Retina (tissue), 1 donor: ENCODE data around the gene PRKCE.
"Not testable (repeated sequence)": the region's sequence is repeated elsewhere in the genome, so short reads cannot be mapped to it uniquely, and the experiment has no call there.

Experiments used
- DNase-seq: peaks from one replicate; pipeline ENCODE4 v3.0.0-alpha.2; 2016

Gene PRKCE

DNA sequence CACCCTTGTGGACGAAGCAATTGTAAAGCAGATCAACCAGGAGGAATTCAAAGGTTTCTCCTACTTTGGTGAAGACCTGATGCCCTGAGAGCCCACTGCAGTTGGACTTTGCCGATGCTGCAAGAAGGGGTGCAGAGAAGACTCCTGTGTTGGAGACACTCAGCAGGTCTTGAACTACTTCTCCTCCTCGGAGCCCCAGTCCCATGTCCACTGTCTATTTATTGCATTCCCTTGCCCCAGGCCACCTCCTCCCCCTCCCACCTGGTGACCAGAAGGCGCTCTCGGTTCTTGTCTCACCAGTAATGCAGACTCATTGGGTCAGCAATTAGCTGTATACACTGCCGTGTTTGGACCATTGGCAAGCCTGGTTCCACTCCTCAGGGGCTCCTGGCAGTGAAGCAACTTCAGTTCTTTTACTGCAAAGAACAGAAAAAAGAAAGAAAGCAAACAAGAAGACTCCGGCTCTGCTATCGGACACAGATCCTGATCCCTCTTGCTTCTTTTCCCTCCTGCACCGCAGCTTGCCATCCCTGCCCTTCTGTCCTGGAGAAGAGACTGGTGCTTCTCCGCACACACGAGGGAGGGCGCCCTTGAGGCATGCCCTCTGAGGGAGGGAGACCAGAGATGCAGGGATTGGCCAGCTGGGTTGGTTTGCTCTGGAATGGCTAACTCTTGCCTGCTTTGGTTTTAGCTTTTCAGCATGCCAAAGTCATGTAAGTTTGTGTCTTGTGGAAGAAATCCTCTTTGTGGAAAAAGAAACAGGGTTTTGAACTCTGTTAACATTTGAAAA, 533.5 kb downstream of the PRKCE start:
- DNase-seq = no peak

- DNase-seq = no peak
These were observed 535.7 kb downstream of the PRKCE start for GRCh38 chr2:46187112-46187618.

DNA sequence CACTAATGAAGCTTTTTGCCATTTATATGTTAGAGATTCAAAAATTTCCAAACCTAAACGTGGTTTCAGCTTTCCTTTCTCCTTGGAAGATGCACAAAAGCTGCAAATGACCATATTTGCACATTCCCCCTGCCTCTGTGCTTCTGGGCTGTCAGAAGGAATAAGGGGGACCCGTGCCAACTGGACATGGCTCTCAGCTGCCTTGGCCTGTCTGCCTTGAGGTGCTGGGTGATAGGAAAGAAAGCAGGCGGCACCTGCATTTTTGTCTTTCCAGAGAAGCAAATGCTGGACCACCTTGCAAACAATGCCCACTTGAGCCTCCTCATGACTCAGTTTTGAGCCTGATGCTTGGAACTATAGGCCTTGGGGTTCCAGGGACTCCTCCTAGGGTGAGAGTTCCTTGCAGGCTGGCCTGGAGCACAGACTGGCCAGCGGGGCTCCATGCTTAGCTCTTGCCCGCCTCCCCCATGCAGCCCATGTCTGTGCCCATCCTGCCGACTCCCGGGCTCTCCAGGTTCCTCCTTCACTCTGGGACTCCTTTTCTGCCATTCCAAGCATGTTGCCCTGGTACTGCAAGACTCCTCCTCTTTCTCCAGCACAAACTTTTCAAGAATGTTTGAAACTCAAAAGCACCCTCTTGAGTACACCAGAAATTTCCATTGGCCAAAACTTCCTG, 536.7 kb downstream of the PRKCE start:
- DNase-seq = no peak

DNA sequence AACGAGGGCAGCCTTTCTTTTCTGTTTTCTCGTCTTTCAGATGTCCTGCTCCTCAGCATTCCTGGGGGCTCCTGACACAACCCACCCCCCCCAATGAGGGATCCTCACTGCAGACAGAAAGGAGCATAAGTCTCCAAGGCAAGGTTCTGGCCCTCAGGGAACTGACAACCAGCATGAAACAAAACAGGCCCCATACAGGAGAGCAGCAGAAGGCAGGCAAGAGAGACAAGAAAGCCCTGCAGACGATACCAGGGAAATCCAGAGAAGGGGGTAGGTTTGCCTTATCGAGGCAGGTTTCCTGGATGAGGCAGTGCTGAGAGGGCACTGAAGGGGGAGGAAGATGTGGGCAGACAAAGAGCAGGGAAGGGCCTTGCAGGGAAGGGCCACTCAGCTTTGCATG, 541.9 kb downstream of the PRKCE start:
- no peak for DNase-seq

DNA sequence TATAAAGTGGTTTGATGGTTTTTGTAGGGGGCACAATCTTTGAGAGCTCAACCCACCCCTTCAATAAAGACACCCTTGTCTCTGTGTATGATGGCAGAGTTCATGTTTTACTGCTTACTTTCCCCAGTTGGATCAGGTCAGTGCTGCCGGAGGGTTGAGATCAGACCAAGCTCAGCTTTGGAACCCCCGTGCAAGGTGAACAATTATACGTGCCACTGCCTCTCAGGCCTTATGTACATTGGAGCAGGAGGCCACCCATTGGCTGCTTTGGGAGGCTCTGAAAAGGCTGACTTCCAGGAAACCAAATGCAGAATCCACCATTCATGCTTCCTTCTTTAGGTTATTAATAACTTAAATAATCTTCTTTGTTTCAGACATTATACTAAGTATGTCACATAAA, 542.4 kb downstream of the PRKCE start:
- DNase-seq = no peak

DNA sequence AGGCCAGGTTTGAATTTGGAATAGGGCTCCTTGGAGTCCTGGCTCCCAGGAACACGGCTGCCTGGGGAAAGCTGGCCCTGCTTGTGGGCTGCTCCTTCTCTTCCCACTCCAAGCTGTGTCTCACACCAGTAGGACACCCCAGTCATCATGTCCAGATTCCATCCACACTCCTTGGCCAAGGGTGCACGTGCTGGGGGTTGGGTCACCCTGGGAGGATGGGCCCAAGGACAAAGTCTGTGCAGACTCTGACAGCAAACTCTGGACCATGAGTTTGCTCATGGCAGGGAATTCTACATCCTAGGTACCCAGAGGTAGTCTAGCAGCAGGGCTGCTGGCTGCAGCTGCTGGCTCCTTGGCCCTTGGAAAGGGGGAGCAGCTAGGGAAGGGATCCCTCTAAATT, 543.4 kb downstream of the PRKCE start:
- no peak for DNase-seq

GRCh38 chr2:46195819-46196218, 544.3 kb downstream of the PRKCE start:
- DNase-seq = no peak

GRCh38 chr2:46196871-46197462, 545.5 kb downstream of the PRKCE start:
- no peak for DNase-seq

DNA sequence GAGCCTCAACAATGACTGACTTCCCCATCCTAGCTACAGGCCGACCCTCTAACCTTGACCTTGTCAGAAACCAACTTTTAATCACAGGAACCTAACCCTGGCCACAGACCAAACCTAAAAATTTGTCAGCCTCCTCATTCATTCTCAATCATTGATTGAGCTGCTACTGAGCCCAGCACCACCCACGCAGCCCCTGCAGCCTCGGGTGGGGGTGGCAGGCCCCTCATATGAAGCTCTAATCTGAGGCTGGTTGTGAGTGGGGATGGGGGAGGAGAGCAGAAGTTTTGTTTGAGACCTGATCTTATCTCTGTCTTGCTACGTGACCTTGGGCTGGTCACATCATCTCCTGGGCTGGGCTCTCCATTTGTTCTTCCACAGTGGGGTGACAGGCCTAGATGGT, 546.2 kb downstream of the PRKCE start:
- no peak for DNase-seq

GRCh38 chr2:46198164-46198883, 546.8 kb downstream of the PRKCE start:
- DNase-seq = no peak

- no peak for DNase-seq
These were observed 547.5 kb downstream of the PRKCE start for GRCh38 chr2:46198966-46199365.

GRCh38 chr2:46200100-46200690, 548.7 kb downstream of the PRKCE start:
- DNase-seq = no peak

GRCh38 chr2:46200861-46201605, 549.6 kb downstream of the PRKCE start:
- DNase-seq = no peak

DNA sequence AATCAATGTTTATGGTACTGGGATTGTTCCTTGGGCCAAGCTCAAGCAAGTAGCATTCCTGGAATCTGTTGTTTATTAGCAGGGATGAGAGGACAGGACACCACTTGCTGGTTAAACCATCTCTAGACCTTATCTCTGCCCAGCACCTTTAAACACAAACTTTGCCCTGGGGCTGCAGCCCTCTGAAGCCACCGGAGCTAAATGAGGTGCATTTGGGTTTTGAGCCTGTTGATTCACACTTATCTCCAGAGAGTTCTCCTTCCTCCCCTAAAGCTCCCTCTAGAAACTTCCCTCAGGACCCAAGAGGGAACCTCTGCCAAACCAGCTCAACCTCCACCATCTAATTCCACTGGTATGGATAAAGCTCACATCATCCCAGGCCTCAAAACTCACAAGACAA, 551.0 kb downstream of the PRKCE start:
- no peak for DNase-seq

DNA sequence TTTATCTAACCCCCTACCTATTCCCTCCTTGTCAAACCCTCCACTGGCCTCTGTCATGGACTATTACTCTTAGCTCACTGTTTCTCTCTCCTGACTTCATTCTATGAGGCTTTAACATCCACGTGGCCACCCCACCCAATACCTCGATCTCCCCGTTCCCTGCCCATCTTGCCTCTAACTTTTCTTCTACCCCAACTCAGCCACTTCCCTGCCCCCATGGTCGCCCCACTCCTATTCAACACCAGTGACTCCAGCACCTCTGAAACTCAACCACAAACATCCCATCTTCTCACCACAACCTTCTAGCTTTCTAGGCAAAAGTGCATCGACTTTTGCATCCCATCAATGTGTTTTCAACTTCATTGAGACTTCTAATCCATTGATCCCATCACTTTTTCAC, 551.5 kb downstream of the PRKCE start:
- DNase-seq = no peak

DNA sequence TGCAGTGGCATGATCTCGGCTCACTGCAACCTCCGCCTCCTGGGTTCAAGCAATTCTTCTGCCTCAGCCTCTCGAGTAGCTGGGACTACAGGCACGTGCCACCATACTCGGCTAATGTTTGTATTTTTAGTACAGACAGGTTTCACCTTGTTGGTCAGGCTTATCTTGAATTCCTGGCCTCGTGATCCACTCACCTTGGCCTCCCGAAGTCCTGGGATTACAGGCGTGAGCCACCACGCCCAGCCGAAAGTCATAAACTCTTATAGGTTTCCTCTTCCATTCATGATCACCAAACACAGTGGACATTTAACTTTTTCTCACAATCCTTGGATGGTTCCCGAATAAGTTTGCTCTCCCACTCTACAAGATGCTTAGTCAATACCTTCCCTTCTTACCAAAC, 552.2 kb downstream of the PRKCE start:
- DNase-seq = not testable (repeated sequence)

- DNase-seq = no peak
These were observed 556.1 kb downstream of the PRKCE start for GRCh38 chr2:46207591-46207990.

- DNase-seq = no peak
These were observed 557.3 kb downstream of the PRKCE start for GRCh38 chr2:46208766-46209165.

- DNase-seq = no peak
These were observed 558.6 kb downstream of the PRKCE start for GRCh38 chr2:46210063-46210462.

GRCh38 chr2:46211461-46211860, 560.0 kb downstream of the PRKCE start:
- no peak for DNase-seq

- no peak for DNase-seq
These were observed 562.4 kb downstream of the PRKCE start for GRCh38 chr2:46213906-46214305.

DNA sequence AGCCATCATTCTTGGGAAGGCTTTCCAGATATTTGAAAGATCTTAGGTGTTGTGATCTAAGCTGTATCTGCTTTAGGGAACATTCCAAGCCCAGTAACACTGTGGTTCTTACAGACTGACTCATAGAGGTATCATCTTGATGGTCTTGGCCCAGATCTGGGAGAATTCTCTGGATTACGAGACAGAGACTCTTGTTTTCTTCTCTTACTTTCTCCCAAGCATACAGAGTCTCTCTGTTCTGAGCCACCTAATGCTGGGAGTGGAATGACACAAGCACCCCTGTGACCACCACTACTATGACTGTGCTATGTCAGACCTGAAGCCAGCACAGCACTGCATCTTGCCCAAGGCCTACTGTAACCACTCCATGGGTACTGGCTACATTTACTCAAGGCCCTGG, 564.7 kb downstream of the PRKCE start:
- DNase-seq = no peak
